PC-3 (cell line): ENCODE results near the gene MTMR11. TPM values are rescaled to one million over a fixed set of nuclear protein-coding genes. Genes with fewer than 3 reads are reported as not detected.

ENCODE experiments used
- ATAC-seq: fragments of 200-7000 bp; cut with Tn5 transposase; 2 replicates; pipeline ENCODE4 v1.9.1; 2020; ENCODE audit warnings: mild to moderate bottlenecking, moderate library complexity
- BruUV-seq: library from RNA; stranded (reverse); fragments of 400-500 nt; replicated peaks from 2 replicates; lab custom pipeline; 2021; lab: Mats Ljungman, UMichigan
- CTCF ChIA-PET: fragments of 300-600 bp; sonication (Branson Sonifier 250); formaldehyde crosslinking; loops from one replicate; lab custom pipeline; 2022; ENCODE audit warnings: antibody characterized with exemption; lab: Charles Lee
- POLR2A ChIA-PET: fragments of 300-600 bp; sonication (Branson Sonifier 250); formaldehyde crosslinking; loops from one replicate; lab custom pipeline; 2022; ENCODE audit warnings: antibody characterized with exemption; ENCODE audit not compliant: unreplicated experiment; lab: Charles Lee
- DNase-seq: peaks from one replicate; pipeline ENCODE4 v3.0.0-alpha.2; 2015
- H2AFZ ChIP-seq: fragments of 300-600 bp; sonication (generic); 2 replicates; pipeline ENCODE4 v1.6.0; 2016; ENCODE audit warnings: antibody characterized with exemption, low read length
- H3F3A ChIP-seq: fragments of 300-600 bp; sonication (generic); one replicate; pipeline ENCODE4 v1.6.0; 2017; ENCODE audit warnings: antibody characterized with exemption, low read length, control low read depth, mild to moderate bottlenecking; ENCODE audit not compliant: unreplicated experiment
- H3K27ac ChIP-seq: fragments of 300-600 bp; sonication (generic); 2 replicates; pipeline ENCODE4 v1.5.1; 2016; ENCODE audit warnings: mild to moderate bottlenecking, low read length
- H3K27me3 ChIP-seq: fragments of 300-600 bp; sonication (generic); 2 replicates; pipeline ENCODE4 v1.6.1; 2016; ENCODE audit warnings: low read length, mixed read lengths
- H3K36me3 ChIP-seq: fragments of 300-600 bp; sonication (generic); 2 replicates; pipeline ENCODE4 v1.6.1; 2016; ENCODE audit warnings: low read depth, mixed run types, low read length, mixed read lengths
- H3K4me1 ChIP-seq: fragments of 300-600 bp; sonication (generic); 2 replicates; pipeline ENCODE4 v1.5.1; 2016; ENCODE audit warnings: low read length; ENCODE audit not compliant: insufficient read depth
- H3K4me2 ChIP-seq: fragments of 300-600 bp; sonication (generic); 2 replicates; pipeline ENCODE4 v1.6.0; 2016; ENCODE audit warnings: low read length
- H3K4me3 ChIP-seq: fragments of 300-600 bp; sonication (generic); 2 replicates; pipeline ENCODE4 v1.5.1; 2016; ENCODE audit warnings: mild to moderate bottlenecking, low read length, mixed read lengths
- H3K79me2 ChIP-seq: fragments of 300-600 bp; sonication (generic); 2 replicates; pipeline ENCODE4 v1.6.1; 2017; ENCODE audit warnings: low read length, mixed read lengths
- H3K9ac ChIP-seq: fragments of 300-600 bp; sonication (generic); 2 replicates; pipeline ENCODE4 v1.6.0; 2016; ENCODE audit warnings: mild to moderate bottlenecking, low read length
- H3K9me2 ChIP-seq: fragments of 300-600 bp; sonication (generic); replicated peaks from 2 replicates; pipeline ENCODE4 v1.6.1; 2016; ENCODE audit warnings: mixed run types, low read length, mixed read lengths
- H3K9me3 ChIP-seq: fragments of 300-600 bp; sonication (generic); 2 replicates; pipeline ENCODE4 v1.6.1; 2016; ENCODE audit warnings: low read length, mixed read lengths
- H4K20me1 ChIP-seq: fragments of 300-600 bp; sonication (generic); 2 replicates; pipeline ENCODE4 v1.6.1; 2016; ENCODE audit warnings: low read length, mixed read lengths
- EZH2 ChIP-seq: fragments of 300-600 bp; sonication (generic); IDR thresholded peaks from one replicate; pipeline ENCODE4 v1.6.1; 2017; ENCODE audit warnings: antibody characterized with exemption, mild to moderate bottlenecking, low read length; ENCODE audit not compliant: unreplicated experiment
- EZH2phosphoT487 ChIP-seq: fragments of 300-600 bp; sonication (generic); IDR thresholded peaks from 2 replicates; pipeline ENCODE4 v1.6.1; 2018; ENCODE audit warnings: mild to moderate bottlenecking, antibody characterized with exemption, low read length, borderline replicate concordance
- intact Hi-C: fragments of 100-400 bp; cut with micrococcal nuclease; formaldehyde crosslinking; loops from 2 replicates; pipeline ENCODE4 v1.9.0; 2023
- total RNA-seq: library from RNA; depleted of rRNA; stranded (reverse); fragments of >200 nt; gene quantifications from 2 replicates; pipeline ENCODE4 v1.2.3, GENCODE V29; 2014
- TF ChIP-seq, protein P1 (sequence below): fragments of 300-600 bp; sonication (generic); conservative IDR thresholded peaks from 2 replicates; pipeline ENCODE4 v1.5.1; 2017; ENCODE audit warnings: antibody characterized with exemption, low read depth, mild to moderate bottlenecking, low read length

MTMR11 gene
- total RNA-seq, 1 experiment from 2014 or later, result 5.1 TPM

DNA sequence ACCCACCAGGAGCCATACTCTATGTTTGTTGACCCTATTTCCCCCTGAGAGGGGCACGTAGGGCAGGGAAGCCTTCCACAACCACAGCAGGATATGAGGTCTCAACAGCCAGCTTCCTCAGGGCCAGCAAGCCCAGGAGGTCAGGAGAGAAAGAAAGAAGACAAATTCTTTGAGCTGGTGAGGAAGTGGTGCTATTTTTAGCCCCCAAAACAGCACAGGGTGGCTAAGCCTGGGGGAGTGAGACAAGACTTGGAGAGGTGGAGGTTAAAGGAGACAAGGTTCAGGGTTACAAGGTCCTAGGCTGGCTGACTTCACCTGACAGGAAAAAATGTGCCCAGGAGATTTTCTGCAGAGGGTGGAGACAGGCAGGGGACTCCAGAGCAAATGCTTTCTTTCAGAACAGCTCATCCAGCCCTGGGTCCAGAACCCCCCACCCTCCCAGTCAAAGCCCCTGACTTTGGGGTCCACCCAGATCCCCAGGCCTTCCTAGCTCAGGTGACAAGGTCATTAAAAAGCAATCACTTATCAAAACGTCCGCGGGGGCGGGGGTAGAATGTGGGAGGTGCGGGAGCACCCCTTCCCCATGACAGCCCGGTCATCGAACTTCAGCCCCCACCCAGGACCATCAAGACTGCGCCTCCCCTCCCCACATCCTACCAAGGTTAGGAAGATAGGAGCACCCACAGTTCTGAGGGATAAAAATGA, 20.3 kb downstream of the MTMR11 start:
- Histone ChIP-seq H4K20me1 (no peaks in the 10 kb centered on the region), H3K9me2 (no peaks in the 10 kb centered on the region), H3K27ac (no peak overlapping the region), H3K9ac (no peak overlapping the region), H2AFZ (no peak overlapping the region), H3K4me3 (no peak overlapping the region), H3K9me3 (no peaks in the 10 kb centered on the region), H3K36me3 (no peaks in the 10 kb centered on the region), H3F3A (peaks cover 5% of the 10 kb centered on the region), H3K79me2 (no peaks in the 10 kb centered on the region), H3K4me1 (no peaks in the 10 kb centered on the region), H3K4me2 (no peak overlapping the region), H3K27me3 (no peaks in the 10 kb centered on the region)
- DNase-seq (no peak), ATAC-seq (no peak)
- no TSS peak for BruUV-seq
- intact Hi-C loops, result no loop called here
- TF ChIP-seq EZH2, result no peak
- no peak for TF ChIP-seq EZH2phosphoT487
- TF ChIP-seq, protein P1, sequence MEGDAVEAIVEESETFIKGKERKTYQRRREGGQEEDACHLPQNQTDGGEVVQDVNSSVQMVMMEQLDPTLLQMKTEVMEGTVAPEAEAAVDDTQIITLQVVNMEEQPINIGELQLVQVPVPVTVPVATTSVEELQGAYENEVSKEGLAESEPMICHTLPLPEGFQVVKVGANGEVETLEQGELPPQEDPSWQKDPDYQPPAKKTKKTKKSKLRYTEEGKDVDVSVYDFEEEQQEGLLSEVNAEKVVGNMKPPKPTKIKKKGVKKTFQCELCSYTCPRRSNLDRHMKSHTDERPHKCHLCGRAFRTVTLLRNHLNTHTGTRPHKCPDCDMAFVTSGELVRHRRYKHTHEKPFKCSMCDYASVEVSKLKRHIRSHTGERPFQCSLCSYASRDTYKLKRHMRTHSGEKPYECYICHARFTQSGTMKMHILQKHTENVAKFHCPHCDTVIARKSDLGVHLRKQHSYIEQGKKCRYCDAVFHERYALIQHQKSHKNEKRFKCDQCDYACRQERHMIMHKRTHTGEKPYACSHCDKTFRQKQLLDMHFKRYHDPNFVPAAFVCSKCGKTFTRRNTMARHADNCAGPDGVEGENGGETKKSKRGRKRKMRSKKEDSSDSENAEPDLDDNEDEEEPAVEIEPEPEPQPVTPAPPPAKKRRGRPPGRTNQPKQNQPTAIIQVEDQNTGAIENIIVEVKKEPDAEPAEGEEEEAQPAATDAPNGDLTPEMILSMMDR, result no peak
- POLR2A ChIA-PET, result no interaction called here
- CTCF ChIA-PET, result no interaction called here

DNA sequence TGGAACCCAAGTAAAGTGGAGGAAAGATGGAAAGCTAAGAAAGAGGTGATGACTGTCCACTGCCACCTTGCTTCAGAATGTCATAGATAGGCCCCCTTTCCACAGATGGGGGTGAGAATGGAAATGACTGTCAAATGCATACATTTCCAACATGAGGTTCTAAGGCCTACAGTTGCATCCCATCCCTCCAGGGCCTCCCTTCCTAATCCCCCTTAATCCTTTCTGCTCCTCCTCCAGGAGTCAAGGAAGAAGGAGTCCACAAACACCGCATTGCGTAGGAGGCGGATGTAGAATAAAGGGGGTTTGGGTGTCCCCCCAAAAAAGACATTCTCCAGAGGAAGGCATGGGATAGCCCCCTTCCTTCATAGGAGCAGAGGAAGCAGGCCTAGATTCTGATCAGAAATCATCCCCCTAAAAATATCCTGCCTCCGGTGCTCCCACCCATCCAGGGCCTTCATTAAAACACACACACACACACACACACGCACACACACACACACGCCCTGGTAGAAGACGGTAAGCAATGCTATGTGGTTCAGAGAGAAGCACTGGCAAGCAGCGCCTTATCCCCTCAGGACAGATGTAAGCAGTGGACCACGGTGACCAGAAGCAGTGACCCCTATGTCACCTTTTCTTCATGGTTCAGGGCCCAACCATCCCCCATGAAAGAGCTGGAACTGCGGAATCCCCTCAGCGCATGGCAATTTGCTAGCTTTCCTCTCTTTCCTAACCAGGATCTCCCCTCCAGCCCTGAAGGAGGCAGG, 21.1 kb downstream of the MTMR11 start:
- no peak overlapping the region for H3K4me3 ChIP-seq
- H3K4me2 ChIP-seq, result no peak overlapping the region
- peaks cover 5% of the 10 kb centered on the region for H3F3A ChIP-seq
- H3K27ac ChIP-seq, result no peak overlapping the region
- no peaks in the 10 kb centered on the region for H3K79me2 ChIP-seq
- TF ChIP-seq EZH2phosphoT487 (no peak), EZH2 (no peak)
- TF ChIP-seq, protein P1, result no peak
- H3K9me3 ChIP-seq, result no peaks in the 10 kb centered on the region
- H3K9ac ChIP-seq, result no peak overlapping the region
- no TSS peak for BruUV-seq
- no peaks in the 10 kb centered on the region for H3K9me2 ChIP-seq
- ATAC-seq (no peak), DNase-seq (no peak)
- POLR2A ChIA-PET, result no interaction called here
- no peaks in the 10 kb centered on the region for H3K27me3 ChIP-seq
- no peak overlapping the region for H2AFZ ChIP-seq
- no peaks in the 10 kb centered on the region for H3K4me1 ChIP-seq
- CTCF ChIA-PET, result no interaction called here
- H4K20me1 ChIP-seq, result no peaks in the 10 kb centered on the region
- no peaks in the 10 kb centered on the region for H3K36me3 ChIP-seq
- intact Hi-C loops, result no loop called here

DNA sequence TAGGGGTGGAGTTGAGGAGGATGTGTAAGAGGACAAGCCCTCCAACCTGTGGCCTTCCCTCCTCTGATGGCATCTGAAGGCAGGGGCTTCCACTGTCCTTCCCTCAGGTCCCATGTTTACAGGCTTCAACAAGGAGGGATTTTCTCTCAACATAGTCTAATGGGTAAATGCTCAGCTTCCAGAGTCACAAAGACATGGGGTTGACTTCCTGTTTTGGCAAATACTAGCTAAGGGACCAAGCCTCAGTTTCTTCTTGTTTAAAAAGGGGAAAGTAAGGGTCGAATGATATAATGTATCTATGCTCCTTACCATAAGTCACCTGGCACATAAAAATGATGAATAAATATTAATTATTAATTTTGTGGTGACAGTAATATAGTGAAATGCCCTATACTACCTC, 22.1 kb downstream of the MTMR11 start:
- Histone ChIP-seq H3K36me3 (no peaks in the 10 kb centered on the region), H3K27me3 (no peaks in the 10 kb centered on the region), H3F3A (peaks cover 5% of the 10 kb centered on the region), H3K9ac (no peak overlapping the region), H3K4me3 (no peak overlapping the region), H3K4me2 (no peak overlapping the region), H2AFZ (no peak overlapping the region), H3K27ac (no peak overlapping the region), H3K79me2 (no peaks in the 10 kb centered on the region), H3K4me1 (no peaks in the 10 kb centered on the region), H3K9me2 (no peaks in the 10 kb centered on the region), H3K9me3 (no peaks in the 10 kb centered on the region), H4K20me1 (no peaks in the 10 kb centered on the region)
- intact Hi-C loops, result no loop called here
- ATAC-seq (no peak), DNase-seq (no peak)
- ChIA-PET CTCF (no interaction called here), POLR2A (no interaction called here)
- BruUV-seq, result no TSS peak
- TF ChIP-seq EZH2 (no peak), EZH2phosphoT487 (no peak)
- TF ChIP-seq, protein P1, result no peak
